Stimulated activated CD8-positive, alpha-beta memory T cell treated with anti-CD3 and anti-CD28 coated beads, Interleukin-4, amount 100 ng/mL, for 4 hours (primary cell): ENCODE results near the gene MICAL2.

Experiments
- DNase-seq, 2 donors: peaks; one replicate each; pipeline ENCODE4 v3.0.0-alpha.2; 2020; ENCODE audit warnings: low read depth in 2 of 2, low spot score in 1 of 2

The MICAL2 gene

GRCh38 chr11:12186701-12187100, 76.3 kb downstream of the MICAL2 start:
- no peak for DNase-seq

- no peak for DNase-seq
Measured at GRCh38 chr11:12187399-12187798, 77.0 kb downstream of the MICAL2 start.

- DNase-seq: no peak
Measured at GRCh38 chr11:12188548-12189317, 78.3 kb downstream of the MICAL2 start.

GRCh38 chr11:12189543-12190235, 79.3 kb downstream of the MICAL2 start:
- DNase-seq: no peak

GRCh38 chr11:12190511-12190910, 80.1 kb downstream of the MICAL2 start:
- no peak for DNase-seq

GRCh38 chr11:12192794-12193514, 82.6 kb downstream of the MICAL2 start:
- no peak for DNase-seq

GRCh38 chr11:12193515-12194336, 83.3 kb downstream of the MICAL2 start:
- no peak for DNase-seq

GRCh38 chr11:12195768-12196167, 85.4 kb downstream of the MICAL2 start:
- DNase-seq: no peak

GRCh38 chr11:12196308-12196707, 85.9 kb downstream of the MICAL2 start:
- DNase-seq: no peak

GRCh38 chr11:12196872-12197271, 86.5 kb downstream of the MICAL2 start:
- no peak for DNase-seq

- no peak for DNase-seq
Measured at GRCh38 chr11:12198251-12199222, 88.1 kb downstream of the MICAL2 start.

GRCh38 chr11:12199231-12199948, 89.0 kb downstream of the MICAL2 start:
- DNase-seq: no peak

GRCh38 chr11:12200279-12200990, 90.0 kb downstream of the MICAL2 start:
- DNase-seq: no peak

GRCh38 chr11:12200991-12201985, 90.9 kb downstream of the MICAL2 start:
- no peak for DNase-seq

- no peak for DNase-seq
Measured at GRCh38 chr11:12202661-12203310, 92.4 kb downstream of the MICAL2 start.

- no peak for DNase-seq
Measured at GRCh38 chr11:12204506-12204905, 94.1 kb downstream of the MICAL2 start.

GRCh38 chr11:12205330-12205729, 94.9 kb downstream of the MICAL2 start:
- DNase-seq: no peak
